Epidermal melanocyte (primary cell): ENCODE measurements around the gene ATIC.

Source experiments
- DNase-seq: peaks from one replicate; pipeline ENCODE4 v3.0.0; 2011; ENCODE audit warnings: low spot score; ENCODE audit not compliant: insufficient read length

Gene ATIC

GRCh38 chr2:215396595-215397313 lies 84.9 kb downstream of the ATIC start:
- no peak for DNase-seq

GRCh38 chr2:215397632-215398341 lies 85.9 kb downstream of the ATIC start:
- DNase-seq, result no peak

- no peak for DNase-seq
Measured at GRCh38 chr2:215399067-215399716, 87.3 kb downstream of the ATIC start.
